NCI-H187 treated with DMSO at 0.1 percent for 48 hours (cell line): Measurements from ENCODE around the gene LYSMD3.

Experiments
- DNase-seq: peaks from one replicate; lab custom pipeline; 2025; lab: John Stamatoyannopoulos, UW

The LYSMD3 gene

DNA sequence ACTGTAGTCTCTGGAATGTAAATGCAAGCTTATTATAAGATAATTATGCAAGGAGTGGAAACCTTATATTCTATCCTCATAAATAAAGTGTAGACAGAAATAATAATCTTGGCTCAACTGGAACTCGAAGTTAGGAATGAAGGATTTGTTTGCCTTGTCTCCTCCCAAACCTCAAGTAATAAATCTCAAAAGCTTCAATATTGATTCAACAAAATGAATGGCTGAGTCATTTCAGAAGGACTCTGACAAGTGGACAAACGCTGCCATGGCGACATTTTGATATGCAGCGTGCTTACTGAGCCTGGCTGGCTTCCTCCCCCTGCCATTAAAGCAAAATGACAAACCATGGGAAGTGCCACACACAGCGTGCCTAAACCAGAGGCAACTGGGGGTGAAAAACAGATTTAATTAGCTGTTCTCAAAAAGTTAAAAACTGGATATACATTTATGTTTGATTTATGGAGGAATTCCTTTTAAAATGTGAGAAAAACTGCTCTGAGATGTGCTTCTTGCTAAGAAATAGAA is 18.7 kb upstream of the LYSMD3 start:
- DNase-seq: peak; percentile 75

DNA sequence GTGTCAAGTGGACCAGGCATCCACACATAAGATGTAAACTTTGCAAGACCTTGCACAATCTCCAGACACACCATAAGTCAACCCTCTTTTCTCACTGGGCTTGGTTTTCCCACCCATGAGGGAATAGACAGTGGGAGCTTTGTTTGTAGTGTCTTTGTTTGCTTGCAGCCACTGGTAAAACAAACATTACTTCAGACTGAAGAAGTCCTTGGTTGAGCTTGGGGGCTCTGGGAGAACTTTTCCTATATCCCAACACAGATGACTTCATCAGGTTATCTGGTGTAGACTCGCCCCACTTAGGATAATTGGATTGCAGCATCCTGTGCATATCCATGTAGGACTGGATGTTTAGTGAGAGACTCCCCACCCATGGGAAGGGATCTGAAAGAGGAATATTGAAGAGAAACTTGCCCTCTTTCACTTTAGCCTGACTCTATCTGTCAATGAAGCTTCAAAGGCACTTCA is 17.7 kb upstream of the LYSMD3 start:
- no peak for DNase-seq

DNA sequence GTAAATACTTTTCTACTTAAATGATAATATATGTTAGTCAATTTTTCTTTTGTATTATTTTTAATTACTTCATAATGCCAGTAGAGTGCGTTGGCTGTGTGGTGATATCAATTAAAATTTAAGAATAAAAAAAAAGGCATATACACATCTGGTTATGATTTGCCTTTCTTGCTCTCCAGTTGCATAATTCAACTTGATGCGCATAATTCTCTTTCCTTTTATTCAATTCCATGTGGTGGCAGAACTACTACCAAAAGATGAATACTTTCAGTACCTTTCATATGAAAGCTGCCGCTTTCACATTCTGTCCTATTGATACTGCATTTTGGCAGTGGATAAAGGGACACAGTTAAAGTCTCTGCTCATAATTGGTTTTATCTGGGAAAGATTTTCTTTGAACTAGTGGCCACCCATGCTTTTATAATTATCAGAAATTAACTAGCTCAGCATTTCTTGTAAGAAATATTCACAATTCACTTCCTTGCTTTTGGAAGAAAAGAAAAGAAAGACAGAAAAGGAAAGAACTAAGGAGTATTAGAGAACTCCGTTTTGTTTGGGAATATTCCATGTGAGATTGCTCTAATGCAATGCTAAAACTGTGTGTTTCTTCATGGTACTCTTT is 16.9 kb upstream of the LYSMD3 start:
- no peak for DNase-seq

DNA sequence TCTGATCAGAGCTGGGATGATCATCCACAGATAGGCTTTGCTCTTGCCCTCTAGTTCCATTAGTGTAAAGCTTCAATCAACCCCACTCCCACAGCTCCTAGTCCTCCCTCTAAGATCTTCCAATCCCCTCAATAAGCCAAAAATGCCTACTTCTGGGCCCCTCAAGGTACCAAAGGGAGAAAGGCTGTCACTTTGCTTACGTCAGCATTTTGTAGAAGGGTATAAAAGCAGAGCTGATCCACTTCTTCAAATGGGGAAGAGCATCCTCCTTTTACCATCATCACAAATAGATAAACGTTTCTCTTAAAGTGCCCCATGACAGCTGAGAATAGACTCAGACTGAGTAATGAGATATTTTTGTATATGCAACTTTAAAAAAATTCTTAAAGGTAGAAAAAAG is 16.1 kb upstream of the LYSMD3 start:
- no peak for DNase-seq

DNA sequence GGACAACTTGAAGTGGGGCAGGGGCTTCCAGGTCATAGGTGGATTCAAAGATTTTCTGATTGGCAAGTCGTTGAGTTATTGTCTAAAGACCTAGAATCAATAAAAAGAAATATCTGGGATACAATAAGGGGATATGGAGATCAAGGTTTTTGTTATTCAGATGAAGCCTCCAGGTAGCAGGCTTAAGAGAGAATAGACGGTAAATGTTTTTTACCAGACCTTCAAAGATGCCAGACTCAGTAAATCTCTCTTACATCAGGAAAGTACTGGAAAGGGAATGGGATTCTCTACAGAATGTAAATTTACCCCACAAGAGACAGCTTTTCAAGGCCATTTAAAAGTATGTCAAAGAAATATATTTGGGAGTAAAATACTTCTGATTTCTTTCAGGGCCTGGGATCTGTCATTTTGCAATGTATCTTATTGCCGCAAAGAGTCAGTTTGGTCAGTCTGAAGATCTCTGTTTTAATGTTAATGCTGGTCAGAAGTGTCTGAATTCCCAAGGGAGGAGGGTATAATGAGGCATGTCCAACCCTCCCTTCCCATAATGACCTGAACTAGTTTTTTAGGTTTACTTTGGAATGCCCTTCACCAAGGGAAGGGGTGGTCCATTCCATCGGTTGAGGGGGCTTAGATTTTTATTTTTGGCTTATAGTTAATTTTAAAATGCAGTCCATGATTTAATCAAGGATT is 13.6 kb upstream of the LYSMD3 start:
- no peak for DNase-seq

DNA sequence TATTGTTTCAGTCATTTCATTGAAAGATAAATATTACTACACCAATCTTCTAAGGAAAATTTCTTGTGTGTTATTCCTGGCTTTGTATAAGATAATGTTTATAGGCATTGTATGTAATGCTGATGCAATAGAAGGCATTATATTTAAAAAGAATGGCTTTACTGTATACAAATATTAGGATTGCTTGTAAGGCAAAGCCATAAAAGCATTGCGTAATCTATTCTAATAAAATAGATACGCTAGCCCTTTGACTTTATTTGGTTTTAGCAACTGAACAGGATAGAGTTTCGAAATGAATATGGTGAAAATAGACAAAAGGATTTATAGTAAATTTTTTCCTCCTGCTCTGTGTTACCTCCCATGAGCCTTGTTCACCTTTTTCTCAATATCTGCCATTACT is 5.5 kb upstream of the LYSMD3 start:
- DNase-seq: no peak

DNA sequence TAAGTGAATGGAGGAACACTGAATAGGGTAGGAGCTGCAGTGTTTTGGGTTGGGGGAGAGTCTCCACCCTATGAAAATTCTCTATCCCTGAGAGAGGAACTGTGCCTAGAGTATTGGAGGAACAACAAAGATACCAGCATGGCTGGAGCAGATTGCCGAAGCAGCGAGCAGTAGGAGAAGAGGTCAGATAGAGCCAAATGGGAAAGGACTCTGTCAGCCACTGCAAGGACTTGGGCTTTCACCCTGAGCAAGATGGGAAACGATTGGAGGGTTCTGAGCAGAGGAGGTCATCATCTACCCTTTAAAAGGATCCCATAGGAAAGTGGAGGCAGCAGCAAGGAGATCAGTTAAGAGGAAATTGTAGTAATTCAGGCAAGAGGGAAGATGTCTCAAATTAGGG is 4.4 kb upstream of the LYSMD3 start:
- no peak for DNase-seq

DNA sequence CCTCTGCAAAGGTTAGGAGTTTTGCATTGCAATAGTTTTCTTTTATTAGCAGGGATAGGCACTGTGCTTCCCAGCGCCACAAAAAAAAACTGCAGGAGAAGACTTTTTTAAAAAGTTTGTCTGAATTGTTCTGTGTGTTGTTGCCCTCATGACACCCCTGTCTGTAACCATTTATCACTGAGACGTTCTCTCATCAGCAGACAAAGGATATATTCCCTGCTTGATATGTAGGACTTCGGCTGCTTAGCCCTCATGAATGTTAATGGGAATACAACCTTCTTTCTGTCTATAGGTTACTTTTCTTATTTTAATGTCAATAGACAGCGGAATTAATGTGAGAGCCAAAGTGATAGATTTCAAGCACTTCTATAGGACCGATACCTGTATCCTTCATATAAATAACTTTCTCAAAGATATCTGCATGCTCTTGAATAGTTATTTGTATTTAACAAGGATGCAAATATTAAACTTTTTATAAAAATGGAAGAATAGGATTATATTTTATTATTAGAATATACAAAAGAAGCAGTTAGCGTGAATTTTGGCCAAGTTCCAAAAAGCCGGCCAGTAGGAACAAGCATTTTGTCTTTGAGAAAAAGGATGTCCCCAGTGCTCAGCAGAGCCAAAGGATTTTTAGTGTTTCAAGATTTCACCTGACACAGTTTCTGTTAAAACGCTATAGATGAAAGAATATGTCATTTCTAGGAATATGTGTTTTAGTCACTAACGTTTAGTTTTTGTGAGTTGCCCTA is 1.5 kb upstream of the LYSMD3 start:
- DNase-seq: no peak

DNA sequence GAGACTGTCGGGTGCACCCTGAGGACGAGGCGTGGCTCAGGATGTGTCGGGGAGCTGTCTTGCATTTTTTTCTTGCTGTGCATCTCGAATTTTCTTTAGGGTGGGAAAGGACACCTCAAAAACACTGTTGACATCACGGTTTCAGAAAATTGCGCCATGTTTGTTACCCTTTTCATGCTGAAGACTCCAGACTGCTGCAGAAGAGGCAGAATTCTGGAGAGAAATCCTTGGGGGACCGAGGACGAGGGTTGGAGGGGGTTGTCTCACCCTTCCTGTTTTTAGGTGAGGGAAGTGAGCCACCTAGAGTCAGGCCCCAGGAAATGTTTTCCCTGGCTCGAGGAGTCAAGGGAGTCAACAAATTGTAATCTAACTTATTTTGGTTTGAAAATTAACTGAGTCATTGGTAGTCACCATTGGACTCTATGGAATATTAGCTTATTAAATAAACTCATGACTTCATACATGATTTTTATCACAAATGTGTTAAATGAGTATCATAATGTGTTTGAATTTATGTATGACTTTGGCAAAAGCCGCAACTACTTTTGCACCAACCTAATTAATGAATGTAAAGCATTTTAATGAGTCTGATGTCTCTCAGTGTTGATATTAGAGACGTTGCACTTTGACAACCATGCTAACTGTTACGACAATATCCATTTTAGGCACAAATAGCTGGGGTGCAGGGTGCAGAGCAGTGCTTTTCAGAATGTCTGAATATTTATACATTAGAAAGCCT is 724 bp upstream of the LYSMD3 start:
- peak; percentile 27 for DNase-seq

DNA sequence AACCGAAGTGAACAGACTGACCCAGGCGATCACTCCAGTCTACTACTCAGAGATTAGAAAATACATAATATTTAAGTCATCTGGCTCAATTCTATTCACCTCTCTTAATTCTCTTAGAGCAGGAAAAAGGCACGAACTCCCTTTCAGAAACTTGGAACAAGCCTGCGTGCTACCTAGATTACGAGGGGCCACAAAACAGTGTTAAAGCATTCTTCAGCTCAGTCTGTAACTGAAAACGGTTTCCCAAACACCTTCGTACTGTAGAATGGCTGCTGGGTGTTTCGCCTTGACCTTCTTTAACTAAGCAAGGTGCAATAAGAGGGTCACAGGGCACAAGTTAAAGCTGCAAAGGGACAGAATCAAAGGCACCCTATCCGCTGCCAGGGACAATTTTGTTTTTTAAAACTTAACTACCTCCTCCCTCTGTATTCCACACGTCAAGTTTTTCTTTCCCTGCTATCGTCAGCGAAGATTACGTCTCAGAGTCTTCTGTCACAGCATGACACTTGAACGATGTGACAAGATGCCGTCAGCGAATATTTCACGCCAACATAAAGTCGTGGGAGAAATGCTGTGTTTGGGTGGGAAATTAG is 687 bp downstream of the LYSMD3 start:
- DNase-seq: no peak

DNA sequence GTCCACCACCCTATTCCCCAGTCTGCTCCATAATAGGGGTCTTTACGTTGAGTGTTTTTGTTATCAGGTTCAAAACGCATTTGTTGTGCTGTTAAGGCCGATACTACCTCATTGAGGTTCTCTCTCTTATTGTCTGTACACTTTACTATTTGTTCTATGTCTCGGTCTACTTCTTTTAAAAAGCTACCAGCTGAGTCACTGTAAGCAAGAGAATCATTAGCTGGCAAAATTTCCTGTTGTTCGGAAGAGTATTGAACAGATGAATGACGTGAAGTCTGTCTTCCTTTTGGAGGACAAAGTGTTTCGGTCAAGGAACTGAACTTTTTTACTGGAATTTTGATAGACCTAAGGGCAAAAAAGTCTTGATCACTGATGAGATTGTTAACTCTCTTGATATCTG is 10.3 kb downstream of the LYSMD3 start:
- no peak for DNase-seq

DNA sequence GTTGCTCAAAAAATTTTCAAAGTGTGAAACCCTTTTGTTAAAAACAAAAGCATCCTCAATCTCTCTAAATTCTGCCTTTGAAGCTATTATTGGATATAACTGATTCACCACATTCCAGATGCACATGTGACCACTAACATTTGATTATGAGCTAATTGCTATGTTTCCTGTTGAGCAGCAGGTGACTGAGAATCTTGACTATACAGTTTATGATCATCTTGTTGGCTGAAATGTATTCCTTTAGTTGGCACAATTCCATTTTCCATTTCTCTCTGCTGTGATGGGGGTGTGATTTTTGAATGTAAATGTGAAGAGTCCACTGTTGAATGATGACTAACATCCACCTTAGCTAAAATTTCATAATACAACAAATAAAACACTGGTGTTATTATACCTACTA is 10.7 kb downstream of the LYSMD3 start:
- DNase-seq: no peak

DNA sequence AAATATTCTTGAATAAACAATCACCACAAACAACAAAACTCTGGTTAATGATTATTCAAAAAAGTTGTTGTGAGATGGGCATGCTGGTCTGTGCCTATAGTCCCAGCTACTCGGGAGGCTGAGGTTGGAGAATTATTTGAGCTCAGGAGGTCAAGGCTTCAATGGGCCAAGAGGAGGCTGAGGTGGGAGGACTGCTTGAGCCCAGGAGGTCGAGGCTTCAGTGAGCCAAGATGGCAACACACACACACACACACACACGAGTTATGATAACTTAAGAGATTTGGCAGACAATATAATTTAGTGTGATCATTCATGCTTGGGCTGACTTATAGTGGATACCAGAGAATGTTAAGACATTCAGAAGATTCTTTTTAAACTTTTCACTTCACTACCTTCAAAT is 14.9 kb downstream of the LYSMD3 start:
- DNase-seq: no peak

DNA sequence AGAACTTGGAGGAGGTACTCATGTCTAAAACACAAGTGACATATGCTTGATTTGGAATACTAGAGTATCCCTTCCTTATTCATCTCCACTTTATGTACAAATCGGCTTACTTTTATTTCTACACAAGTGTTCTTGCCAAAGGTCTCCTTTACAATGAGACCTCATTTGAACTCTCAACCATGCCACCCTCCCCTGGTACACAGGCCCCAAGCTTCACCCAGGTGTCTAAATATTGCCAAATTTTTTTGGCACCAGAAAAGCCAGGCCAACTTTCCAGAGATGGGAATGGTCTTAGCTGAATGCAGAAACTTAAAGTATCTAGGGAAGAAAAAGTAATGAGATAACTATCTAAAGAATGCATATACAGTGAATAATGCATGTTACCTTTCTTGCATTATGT is 18.9 kb downstream of the LYSMD3 start:
- DNase-seq: no peak

DNA sequence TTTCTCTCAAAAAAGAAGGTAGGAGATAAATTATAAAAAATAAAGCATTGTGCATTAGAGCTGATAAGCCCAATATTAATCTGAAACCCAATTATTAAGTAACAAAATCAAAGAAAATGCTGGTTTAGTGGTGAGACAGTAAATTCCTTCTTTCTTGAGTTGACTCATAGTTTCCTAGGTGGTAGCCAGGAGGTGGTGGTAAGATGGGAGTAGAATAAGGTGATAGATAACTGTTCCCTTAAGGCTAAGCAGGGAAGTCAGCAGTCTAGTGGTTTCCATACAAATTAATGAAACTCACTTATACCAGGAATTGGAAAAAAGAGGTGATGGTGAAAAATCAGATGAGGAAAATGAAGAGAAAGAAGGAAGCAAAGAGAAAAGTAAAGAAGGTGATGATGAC is 23.2 kb downstream of the LYSMD3 start:
- no peak for DNase-seq

DNA sequence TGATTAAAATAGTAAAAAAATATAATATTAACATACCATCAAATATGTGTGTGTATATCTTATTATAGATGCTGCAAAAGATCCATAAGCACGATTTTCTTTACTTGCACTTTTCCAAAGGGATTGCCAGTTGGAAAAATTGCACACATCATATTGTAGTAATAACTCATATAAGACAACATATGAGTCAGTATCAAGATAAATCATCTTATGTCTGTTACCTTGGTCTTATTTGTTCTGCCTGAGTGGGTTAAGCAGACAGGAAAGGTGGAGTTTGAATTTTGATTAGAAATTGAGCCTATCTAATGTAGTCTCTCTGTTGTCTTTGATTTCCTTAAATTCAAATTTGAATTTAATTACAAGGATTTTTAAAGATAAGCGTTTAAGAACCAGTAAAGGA is 24.6 kb downstream of the LYSMD3 start:
- DNase-seq: no peak

DNA sequence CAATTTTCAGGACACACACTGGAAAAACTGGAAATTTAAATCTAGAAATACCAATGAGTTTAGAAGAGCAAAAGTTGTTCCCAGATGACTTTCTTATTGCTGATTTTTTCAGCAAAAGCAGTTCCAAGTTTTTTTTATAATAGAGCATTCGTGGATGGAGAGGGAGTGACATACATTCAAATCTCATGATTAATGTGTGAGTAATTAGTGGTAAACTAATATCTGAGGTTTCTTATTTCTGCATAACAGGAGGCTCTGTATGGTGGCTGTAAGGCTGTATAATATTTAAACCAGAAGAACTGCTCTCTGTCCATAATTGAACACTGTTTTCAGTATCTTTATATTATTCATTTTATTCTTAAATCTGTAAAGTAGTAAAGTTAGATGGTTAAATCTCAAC is 25.8 kb downstream of the LYSMD3 start:
- DNase-seq: no peak

DNA sequence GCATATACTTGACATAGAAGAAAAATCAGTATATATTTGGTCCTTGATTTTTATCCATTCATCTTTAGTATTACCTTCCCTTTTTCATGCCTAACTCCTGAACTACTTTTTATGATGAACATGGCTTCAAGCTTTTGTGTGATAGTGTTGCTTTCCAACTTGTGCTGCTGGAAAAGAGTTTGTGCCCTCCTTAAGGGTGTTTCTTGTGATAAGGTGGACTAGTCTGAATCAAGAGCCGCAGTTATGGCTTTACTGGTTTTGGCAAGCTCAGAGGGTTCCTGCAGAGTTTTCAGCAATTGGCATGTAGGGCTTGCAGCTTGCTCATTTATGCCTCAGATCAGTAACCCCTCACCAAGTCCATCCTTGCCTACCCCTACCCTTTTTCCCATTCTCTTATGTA is 34.2 kb downstream of the LYSMD3 start:
- DNase-seq: no peak

DNA sequence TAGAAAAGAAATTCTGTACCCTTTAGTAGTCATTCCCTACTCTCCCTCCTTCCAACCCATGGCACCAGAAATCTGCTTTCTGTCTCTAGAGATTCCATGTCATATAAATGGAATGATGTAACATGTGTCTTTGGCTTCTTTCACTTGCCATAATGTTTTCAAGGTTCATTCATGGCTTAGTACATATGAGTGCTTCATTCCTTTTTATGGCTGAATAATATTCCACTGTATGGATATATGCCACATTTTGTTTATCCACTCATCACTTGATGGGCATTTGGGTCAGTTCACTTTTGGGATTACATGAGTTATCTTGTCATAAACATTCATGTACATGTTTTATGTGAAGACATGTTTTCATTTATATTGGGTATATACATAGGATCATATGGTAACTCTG is 35.3 kb downstream of the LYSMD3 start:
- no peak for DNase-seq

DNA sequence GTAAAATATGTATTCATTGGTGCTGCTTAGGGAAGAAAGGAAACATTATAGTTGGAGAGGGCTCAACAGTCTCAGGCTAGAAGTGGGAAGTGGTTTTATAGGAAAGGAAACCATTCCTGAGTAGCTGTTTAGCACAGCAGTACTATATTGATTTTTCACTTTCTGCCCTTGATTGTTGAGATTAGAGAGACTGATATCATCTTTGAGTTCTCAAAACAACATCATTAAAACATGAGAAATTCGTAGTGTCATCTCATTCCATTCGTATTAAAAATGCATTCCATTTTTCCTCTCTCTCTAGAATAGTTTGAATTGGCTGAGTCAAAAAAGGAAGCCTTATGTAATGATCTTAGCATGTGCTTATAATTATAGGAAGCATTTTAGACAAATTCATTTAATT is 40.6 kb downstream of the LYSMD3 start:
- DNase-seq: no peak

DNA sequence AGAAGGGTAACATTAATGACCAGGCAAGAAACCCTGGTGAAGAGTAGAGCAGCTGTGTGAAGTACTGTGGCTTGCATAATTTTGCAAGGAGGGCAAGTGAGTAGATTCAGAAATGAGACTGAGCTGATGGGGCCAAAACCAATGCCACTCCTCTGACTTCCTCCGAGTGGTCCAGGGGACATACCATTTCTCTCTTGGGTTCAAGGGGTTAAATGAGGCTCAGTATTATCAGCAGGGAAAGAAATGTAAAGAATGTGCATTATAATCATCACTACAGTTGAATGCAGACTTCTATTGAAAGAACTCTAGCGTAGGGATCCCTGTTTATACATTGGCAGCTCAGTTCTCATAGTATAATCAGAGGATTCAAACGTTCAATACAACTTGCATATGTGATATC is 44.8 kb downstream of the LYSMD3 start:
- DNase-seq: no peak

DNA sequence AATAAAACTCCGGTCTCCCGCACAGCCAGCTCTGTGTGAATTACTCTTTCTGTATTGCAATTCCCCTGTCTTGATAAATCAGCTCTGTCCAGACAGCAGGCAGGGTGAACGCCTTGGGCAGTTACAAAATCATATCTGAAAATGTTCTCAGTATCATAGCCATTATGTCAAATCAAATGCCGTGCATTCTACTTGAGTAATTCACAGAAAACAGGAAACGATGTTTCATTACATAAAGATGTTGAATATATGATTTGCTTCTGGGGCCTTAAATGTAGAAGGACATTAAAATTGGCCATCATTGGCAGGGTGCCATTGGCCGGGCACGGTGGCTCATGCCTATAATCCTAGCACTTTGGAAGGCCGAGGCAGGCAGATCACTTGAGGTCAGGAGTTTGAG is 46.2 kb downstream of the LYSMD3 start:
- DNase-seq: no peak
